Subcutaneous adipose tissue (tissue), 4 donors: ENCODE data around the gene VEGFB. TPM values are rescaled to one million over a fixed set of nuclear protein-coding genes. Genes with fewer than 3 reads are reported as not detected.

Experiments used
- CTCF ChIP-seq: fragments of 450-650 bp; IDR thresholded peaks from one replicate; pipeline ENCODE4 v1.5.1; 2016; ENCODE audit warnings: low read depth, mild to moderate bottlenecking, control low read depth, antibody characterized with exemption, moderate library complexity
- total RNA-seq, 4 donors: library from RNA; depleted of rRNA; stranded (reverse); fragments of >200 nt; gene quantifications; one replicate each; pipeline ENCODE4 v1.1.0, GENCODE V29; 2016

The VEGFB gene
- total RNA-seq, 4 donors from 2014 or later = 122 to 332 (median 231) TPM

DNA sequence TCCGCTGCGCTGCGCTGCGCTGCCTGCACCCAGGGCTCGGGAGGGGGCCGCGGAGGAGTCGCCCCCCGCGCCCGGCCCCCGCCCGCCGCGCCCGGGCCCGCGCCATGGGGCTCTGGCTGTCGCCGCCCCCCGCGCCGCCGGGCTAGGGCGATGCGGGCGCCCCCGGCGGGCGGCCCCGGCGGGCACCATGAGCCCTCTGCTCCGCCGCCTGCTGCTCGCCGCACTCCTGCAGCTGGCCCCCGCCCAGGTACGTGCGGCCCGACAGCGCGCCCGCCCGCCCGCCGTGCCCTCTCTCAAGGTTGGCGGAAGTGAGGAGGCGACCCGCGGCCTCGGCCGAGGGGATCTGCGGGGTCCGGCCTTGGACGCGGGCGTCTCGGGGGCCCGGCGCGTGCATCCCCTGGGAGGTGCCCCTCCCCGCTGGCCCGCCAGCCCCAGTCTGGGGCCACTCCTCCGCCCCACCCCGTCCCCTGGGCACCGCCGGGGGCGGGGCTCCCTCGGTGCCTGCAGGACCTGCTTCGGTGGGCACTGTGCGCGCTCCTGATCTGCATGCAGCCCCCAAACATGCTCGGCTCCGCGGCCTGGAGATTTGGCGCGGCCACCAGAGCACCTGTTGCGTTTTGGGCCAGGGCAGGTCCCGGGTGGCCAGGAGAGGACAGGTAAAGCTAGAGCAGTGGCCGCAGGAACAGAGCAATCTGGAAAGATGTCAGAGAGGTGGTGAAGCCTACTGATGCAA is 429 bp downstream of the VEGFB start:
- TF ChIP-seq CTCF = no peak

DNA sequence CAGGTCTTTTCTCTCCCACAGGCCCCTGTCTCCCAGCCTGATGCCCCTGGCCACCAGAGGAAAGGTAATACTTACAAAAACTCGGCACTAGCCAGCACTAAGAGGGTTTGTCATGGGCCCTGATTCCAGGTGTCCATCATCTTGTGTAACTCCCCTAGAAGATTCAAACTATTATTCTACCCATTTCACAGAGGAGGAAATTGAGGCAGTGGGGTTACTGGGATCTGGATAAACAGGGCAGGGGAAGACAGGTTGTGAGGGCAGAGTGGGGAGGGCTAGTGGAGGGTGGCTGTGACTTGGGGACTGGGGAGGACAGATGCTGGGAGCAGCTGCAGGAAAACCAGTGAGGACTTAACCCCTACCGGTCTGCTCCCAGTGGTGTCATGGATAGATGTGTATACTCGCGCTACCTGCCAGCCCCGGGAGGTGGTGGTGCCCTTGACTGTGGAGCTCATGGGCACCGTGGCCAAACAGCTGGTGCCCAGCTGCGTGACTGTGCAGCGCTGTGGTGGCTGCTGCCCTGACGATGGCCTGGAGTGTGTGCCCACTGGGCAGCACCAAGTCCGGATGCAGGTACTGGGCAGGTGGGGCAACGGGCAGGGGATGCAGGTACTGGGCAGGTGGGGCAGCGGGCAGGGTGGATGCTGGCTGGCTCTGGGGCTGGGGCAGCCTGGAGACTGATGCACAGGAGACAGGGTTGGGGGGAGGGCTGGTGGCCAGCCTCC is 1.2 kb downstream of the VEGFB start:
- no peak for TF ChIP-seq CTCF

GRCh38 chr11:64237484-64237951 is 3.1 kb downstream of the VEGFB start:
- TF ChIP-seq CTCF = no peak

DNA sequence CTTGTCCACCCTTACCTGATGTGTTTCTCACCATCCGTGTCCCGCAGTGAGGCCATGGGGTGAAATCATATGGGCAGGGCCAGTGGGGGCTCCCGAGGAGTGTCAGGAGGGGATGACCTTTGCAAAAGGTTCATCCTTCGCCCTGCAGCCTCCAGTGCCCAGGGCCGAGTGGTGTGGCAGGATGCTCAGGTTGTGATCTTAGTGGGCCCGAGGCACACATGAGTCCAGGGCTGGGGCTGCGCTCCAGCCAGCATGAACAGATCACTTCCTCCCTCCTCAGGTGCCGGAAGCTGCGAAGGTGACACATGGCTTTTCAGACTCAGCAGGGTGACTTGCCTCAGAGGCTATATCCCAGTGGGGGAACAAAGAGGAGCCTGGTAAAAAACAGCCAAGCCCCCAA is 3.7 kb downstream of the VEGFB start:
- TF ChIP-seq CTCF = no peak

- TF ChIP-seq CTCF = no peak
Measured at GRCh38 chr11:64238999-64239398, 4.6 kb downstream of the VEGFB start.

GRCh38 chr11:64239662-64240434 is 5.5 kb downstream of the VEGFB start:
- TF ChIP-seq CTCF = no peak
